Testis (tissue), 3 donors: ENCODE results near the gene TIAM2. TPM values are rescaled to one million over a fixed set of nuclear protein-coding genes. Genes with fewer than 3 reads are reported as not detected.

ENCODE experiments used
- DNase-seq: peaks from one replicate; pipeline ENCODE4 v3.0.0-alpha.2; 2019
- H3K27ac ChIP-seq, 2 donors: fragments of 200-600 bp; sonication (generic); one replicate each; pipeline ENCODE4 v1.5.1; 2019
- H3K27me3 ChIP-seq: fragments of 200-600 bp; sonication (generic); one replicate; pipeline ENCODE4 v1.5.1; 2019
- H3K36me3 ChIP-seq: fragments of 200-600 bp; sonication (generic); one replicate; pipeline ENCODE4 v1.5.1; 2017; ENCODE audit warnings: low read depth; ENCODE audit errors: missing control alignments
- H3K4me1 ChIP-seq: fragments of 200-600 bp; sonication (generic); one replicate; pipeline ENCODE4 v1.5.1; 2019
- H3K4me3 ChIP-seq, 2 donors: fragments of 200-600 bp; sonication (generic); one replicate each; pipeline ENCODE4 v1.5.1; 2017 to 2019
- H3K9me3 ChIP-seq: fragments of 200-600 bp; sonication (generic); one replicate; pipeline ENCODE4 v1.5.1; 2017
- CTCF ChIP-seq, 3 experiments: fragments of 450-650 bp in 2 of 3; fragments of 200-600 bp in 1 of 3; sonication (generic) in 1 of 3; IDR thresholded peaks; one replicate each; pipeline ENCODE4 v1.5.1; 2016 to 2019; ENCODE audit warnings: antibody characterized with exemption in 3 of 3, mild to moderate bottlenecking in 2 of 3, moderate library complexity in 1 of 3
- POLR2A ChIP-seq: fragments of 450-650 bp; IDR thresholded peaks from one replicate; pipeline ENCODE4 v1.6.1; 2017; ENCODE audit warnings: antibody characterized with exemption, mild to moderate bottlenecking, moderate library complexity
- WGBS, 2 donors: methylation state at CpG; one replicate each; pipeline ENCODE4 v1.1.5; 2018; 5-methylcytosine and 5-hydroxymethylcytosine counted together
- intact Hi-C: fragments of 100-400 bp; cut with DNase I; formaldehyde crosslinking; loops from one replicate; pipeline ENCODE4 v1.15.1; 2023; ENCODE audit warnings: low total_unique reads
- polyA plus RNA-seq: library from polyadenylated mRNA; stranded (reverse); fragments of 350-450 nt; fragmentation: Illumina TruSeq; extraction: RNeasy Lipid Tissue Mini Kit (QIAGEN cat#74804); gene quantifications from one replicate; pipeline ENCODE4 v1.2.3, GENCODE V29; 2014; ENCODE audit warnings: low read depth, low replicate concordance; ENCODE audit not compliant: insufficient read depth
- total RNA-seq, 2 donors: library from RNA; depleted of rRNA; stranded (reverse); fragments of >200 nt; gene quantifications; one replicate each; pipeline ENCODE4 v1.2.3, GENCODE V29; 2016

The TIAM2 gene
- total and polyA plus RNA-seq, 3 donors from 2014 or later = 22.7 to 43.8 (median 38.0) TPM

- Histone ChIP-seq H3K4me3 (no peak overlapping the region), H3K27ac (no peak overlapping the region), H3K36me3 (no peaks in the 10 kb centered on the region), H3K9me3 (no peaks in the 10 kb centered on the region), H3K4me1 (no peaks in the 10 kb centered on the region), H3K27me3 (no peaks in the 10 kb centered on the region)
- intact Hi-C loops = no loop called here
- 85 to 93% methylated on average over 3 of the region's 3 CpGs for WGBS, 2 donors
- TF ChIP-seq CTCF (IDR thresholded peaks at IDR 0.05) = no peak
- TF ChIP-seq POLR2A = no peak
- DNase-seq = no peak
Observed at GRCh38 chr6:155039618-155040017, 44.5 kb downstream of the TIAM2 start.

GRCh38 chr6:155040154-155040553, 45.0 kb downstream of the TIAM2 start:
- H3K27me3 ChIP-seq = no peaks in the 10 kb centered on the region
- DNase-seq = no peak
- WGBS, 2 donors = 86 to 92% methylated on average over 2 of the region's 2 CpGs
- TF ChIP-seq POLR2A (no peak), CTCF (IDR thresholded peaks at IDR 0.05) (no peak)
- H3K27ac ChIP-seq = no peak overlapping the region
- H3K36me3 ChIP-seq = no peaks in the 10 kb centered on the region
- H3K4me3 ChIP-seq = no peak overlapping the region
- H3K9me3 ChIP-seq = no peaks in the 10 kb centered on the region
- H3K4me1 ChIP-seq = no peaks in the 10 kb centered on the region
- intact Hi-C loops = no loop called here

GRCh38 chr6:155040901-155041650, 46.0 kb downstream of the TIAM2 start:
- no peaks in the 10 kb centered on the region for H3K9me3 ChIP-seq
- H3K27me3 ChIP-seq = no peaks in the 10 kb centered on the region
- no peaks in the 10 kb centered on the region for H3K4me1 ChIP-seq
- DNase-seq = no peak
- intact Hi-C loops = no loop called here
- TF ChIP-seq POLR2A (no peak), CTCF (IDR thresholded peaks at IDR 0.05) (no peak)
- H3K27ac ChIP-seq = no peak overlapping the region
- H3K36me3 ChIP-seq = no peaks in the 10 kb centered on the region
- H3K4me3 ChIP-seq = no peak overlapping the region
- 63 to 66% methylated on average over 2 of the region's 2 CpGs for WGBS, 2 donors

GRCh38 chr6:155041741-155042279, 46.7 kb downstream of the TIAM2 start:
- Histone ChIP-seq H3K9me3 (no peaks in the 10 kb centered on the region), H3K4me1 (no peaks in the 10 kb centered on the region), H3K4me3 (no peak overlapping the region), H3K36me3 (no peaks in the 10 kb centered on the region), H3K27me3 (no peaks in the 10 kb centered on the region), H3K27ac (no peak overlapping the region)
- WGBS, 2 donors = 50 to 67% methylated on average over 10 to 12 of the region's 12 CpGs
- intact Hi-C loops = no loop called here
- DNase-seq = peak; percentile 21
- TF ChIP-seq POLR2A (no peak), CTCF (IDR thresholded peaks at IDR 0.05) (no peak)

GRCh38 chr6:155042983-155043382, 47.9 kb downstream of the TIAM2 start:
- Histone ChIP-seq H3K27ac (no peak overlapping the region), H3K36me3 (no peaks in the 10 kb centered on the region), H3K4me3 (no peak overlapping the region), H3K9me3 (no peaks in the 10 kb centered on the region), H3K4me1 (no peaks in the 10 kb centered on the region), H3K27me3 (no peaks in the 10 kb centered on the region)
- no peak for DNase-seq
- 64 to 82% methylated on average over 2 of the region's 2 CpGs for WGBS, 2 donors
- TF ChIP-seq CTCF (IDR thresholded peaks at IDR 0.05) (no peak), POLR2A (no peak)
- intact Hi-C loops = no loop called here
